AG04450 (cell line): Measurements from ENCODE around the gene SLC46A2. TPM values are rescaled to one million over a fixed set of nuclear protein-coding genes. Genes with fewer than 3 reads are reported as not detected.

Experiments
- CTCF ChIA-PET: fragments of 300-600, 350-600 bp; formaldehyde crosslinking; extraction: SDS; loops from one replicate; lab custom pipeline; 2022; ENCODE audit warnings: antibody characterized with exemption, inconsistent platforms; lab: Charles Lee
- POLR2A ChIA-PET: fragments of 350-600 bp; formaldehyde crosslinking; extraction: SDS; loops from one replicate; lab custom pipeline; 2021; ENCODE audit warnings: antibody characterized with exemption, inconsistent platforms; lab: Yijun Ruan, JAX
- DNase-seq: peaks from one replicate; pipeline ENCODE4 v3.0.0-alpha.2; 2011; ENCODE audit warnings: low read depth, low spot score
- H3K27ac ChIP-seq: one replicate; pipeline ENCODE4 v1.5.1; 2012; ENCODE audit warnings: low read depth, low read length, control low read depth
- H3K27me3 ChIP-seq: one replicate; pipeline ENCODE4 v1.6.0; 2012; ENCODE audit warnings: low read length; ENCODE audit not compliant: control insufficient read depth, insufficient read depth
- H3K4me3 ChIP-seq: 2 replicates; pipeline ENCODE4 v1.5.1; 2011; ENCODE audit warnings: mild to moderate bottlenecking, low read depth, low read length, control low read depth
- H3K9me3 ChIP-seq: 2 replicates; pipeline ENCODE4 v1.5.1; 2012; ENCODE audit warnings: low read length; ENCODE audit not compliant: control insufficient read depth, insufficient read depth
- polyA plus RNA-seq: library from polyadenylated mRNA; depleted of rRNA; stranded (reverse); fragments of >200 nt; gene quantifications from 2 replicates; pipeline ENCODE4 v1.2.3, GENCODE V29; 2011
- TF ChIP-seq, protein P1 (sequence below): IDR thresholded peaks from 2 replicates; pipeline ENCODE4 v1.5.1; 2011; ENCODE audit warnings: low read depth, low read length, control low read depth, inconsistent platforms

Gene SLC46A2
- polyA plus RNA-seq, 1 experiment: not detected

DNA sequence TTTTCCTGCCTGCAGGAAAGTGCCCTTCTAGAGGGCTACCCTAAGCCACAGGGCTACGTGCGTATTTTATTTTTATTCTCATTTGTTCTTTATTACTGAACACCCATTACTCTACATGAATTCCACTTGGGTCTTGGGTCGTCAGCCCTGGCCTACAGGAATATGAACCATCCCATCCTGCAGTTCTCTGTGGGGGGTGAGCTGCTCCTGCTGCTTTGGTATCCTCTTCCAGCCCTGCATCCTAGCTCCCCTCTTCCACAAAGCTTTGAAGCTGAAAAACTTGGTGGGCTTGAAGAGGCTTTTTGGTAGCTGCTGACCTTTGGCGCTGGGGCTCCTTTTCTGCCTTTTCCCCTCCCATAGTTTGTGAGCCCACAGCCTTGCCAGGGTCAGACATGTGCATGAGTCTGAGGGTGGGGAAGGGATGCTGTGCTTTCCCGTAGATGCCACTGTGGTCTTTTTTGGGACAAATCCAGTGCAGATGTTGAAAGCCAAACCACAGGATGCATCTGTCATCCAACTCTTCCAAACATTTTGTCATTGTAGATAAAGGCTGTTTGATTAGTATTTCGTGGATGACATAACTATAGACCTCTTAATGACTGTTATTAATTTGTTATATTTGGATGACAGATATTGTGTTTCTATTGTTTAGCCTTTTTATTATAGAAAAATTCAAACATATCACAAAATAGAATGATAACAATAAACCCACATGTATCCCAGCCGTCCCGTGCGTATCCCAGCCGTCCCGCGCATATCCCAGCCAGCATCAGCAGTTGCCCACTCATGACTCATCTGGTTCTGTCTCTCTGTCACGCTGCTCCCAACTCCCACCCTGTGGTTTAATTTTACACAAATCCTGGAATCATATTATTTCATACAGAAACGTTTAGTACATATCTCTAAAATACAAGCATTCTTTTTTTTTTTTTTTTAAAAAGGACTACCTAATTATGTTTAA, 43.9 kb downstream of the SLC46A2 start:
- TF ChIP-seq, protein P1, sequence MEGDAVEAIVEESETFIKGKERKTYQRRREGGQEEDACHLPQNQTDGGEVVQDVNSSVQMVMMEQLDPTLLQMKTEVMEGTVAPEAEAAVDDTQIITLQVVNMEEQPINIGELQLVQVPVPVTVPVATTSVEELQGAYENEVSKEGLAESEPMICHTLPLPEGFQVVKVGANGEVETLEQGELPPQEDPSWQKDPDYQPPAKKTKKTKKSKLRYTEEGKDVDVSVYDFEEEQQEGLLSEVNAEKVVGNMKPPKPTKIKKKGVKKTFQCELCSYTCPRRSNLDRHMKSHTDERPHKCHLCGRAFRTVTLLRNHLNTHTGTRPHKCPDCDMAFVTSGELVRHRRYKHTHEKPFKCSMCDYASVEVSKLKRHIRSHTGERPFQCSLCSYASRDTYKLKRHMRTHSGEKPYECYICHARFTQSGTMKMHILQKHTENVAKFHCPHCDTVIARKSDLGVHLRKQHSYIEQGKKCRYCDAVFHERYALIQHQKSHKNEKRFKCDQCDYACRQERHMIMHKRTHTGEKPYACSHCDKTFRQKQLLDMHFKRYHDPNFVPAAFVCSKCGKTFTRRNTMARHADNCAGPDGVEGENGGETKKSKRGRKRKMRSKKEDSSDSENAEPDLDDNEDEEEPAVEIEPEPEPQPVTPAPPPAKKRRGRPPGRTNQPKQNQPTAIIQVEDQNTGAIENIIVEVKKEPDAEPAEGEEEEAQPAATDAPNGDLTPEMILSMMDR: no peak
- POLR2A ChIA-PET: interaction anchor here (1.0 kb wide), 1 partner anchor 56 kb away, joined by 3 read pairs; no protein-coding TSS in a partner anchor
- peak overlapping the region; percentile 39 for H3K27ac ChIP-seq
- DNase-seq: no peak
- CTCF ChIA-PET: interaction anchor here (0.6 to 5.5 kb wide), 3 partner anchors 10 to 349 kb away, joined by 4 to 101 read pairs (median 4); no protein-coding TSS in a partner anchor
- no peaks in the 10 kb centered on the region for H3K9me3 ChIP-seq
- no peak overlapping the region for H3K4me3 ChIP-seq
- H3K27me3 ChIP-seq: peaks cover 3% of the 10 kb centered on the region

DNA sequence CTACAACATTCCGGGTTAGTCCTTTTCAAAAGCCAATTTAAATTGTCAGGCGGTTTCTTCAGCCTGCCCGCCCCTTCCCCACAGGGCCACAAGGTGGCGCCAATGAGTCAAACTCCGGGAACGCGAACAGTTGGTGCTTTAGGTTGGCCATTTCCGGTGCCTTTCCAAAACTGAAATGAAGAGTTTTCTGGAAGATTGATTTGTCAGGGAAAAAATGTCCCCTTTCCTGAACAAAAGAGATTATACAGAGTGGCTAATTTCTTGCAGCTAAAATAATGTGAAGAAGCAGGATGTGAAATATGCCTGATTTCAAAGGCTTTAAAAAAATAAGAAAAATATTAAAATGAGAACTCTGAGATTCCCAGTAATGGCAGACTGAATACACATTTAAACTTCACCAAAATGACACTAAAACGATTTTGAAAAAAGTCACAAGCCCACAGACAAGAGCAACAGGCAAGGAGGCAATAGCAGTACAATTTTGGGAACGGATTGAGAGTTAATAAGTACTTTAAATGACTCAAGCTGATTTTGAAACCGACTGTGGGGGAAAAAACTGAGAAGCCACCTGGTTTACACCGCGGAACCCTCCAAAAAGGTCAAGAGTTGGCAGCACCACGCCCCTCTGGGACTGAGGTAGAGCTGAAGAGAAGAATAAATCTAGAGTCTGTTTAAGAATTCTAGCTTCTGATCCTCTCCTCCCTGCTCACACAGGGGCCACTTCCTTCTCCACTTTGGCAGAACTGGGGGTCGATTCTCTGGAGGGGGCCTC, 45.7 kb downstream of the SLC46A2 start:
- Histone ChIP-seq H3K27me3 (no peaks in the 10 kb centered on the region), H3K9me3 (no peaks in the 10 kb centered on the region), H3K4me3 (no peak overlapping the region), H3K27ac (no peak overlapping the region)
- TF ChIP-seq, protein P1: peak; percentile 99
- DNase-seq: no peak
- ChIA-PET POLR2A (no interaction called here), CTCF (interaction anchor here (0.6 to 5.5 kb wide), 11 partner anchors 8 to 1309 kb away, joined by 3 to 101 read pairs (median 3); no protein-coding TSS in a partner anchor)

DNA sequence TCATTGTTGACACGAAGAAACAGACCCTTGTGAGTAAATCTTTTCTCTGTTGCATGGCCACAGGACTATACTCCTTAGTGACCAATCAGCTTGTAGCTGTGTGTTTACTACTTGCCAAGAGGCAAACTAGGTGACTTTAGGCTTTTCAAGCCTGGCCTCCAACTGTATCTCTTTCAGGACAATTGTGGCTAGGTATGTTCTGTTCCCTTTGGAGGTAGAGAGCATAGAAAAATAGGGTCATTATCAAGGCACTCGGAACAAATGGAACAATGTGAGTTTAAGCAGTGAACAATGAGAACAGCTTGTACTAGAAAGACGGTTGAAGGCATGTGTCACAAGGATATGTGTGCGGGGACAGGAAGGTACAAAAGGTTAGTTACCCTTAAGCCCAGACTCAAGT, 48.1 kb downstream of the SLC46A2 start:
- no peaks in the 10 kb centered on the region for H3K27me3 ChIP-seq
- CTCF ChIA-PET: interaction anchor here (5.5 kb wide), 1 partner anchor 61 kb away, joined by 101 read pairs; no protein-coding TSS in a partner anchor
- no peak for DNase-seq

DNA sequence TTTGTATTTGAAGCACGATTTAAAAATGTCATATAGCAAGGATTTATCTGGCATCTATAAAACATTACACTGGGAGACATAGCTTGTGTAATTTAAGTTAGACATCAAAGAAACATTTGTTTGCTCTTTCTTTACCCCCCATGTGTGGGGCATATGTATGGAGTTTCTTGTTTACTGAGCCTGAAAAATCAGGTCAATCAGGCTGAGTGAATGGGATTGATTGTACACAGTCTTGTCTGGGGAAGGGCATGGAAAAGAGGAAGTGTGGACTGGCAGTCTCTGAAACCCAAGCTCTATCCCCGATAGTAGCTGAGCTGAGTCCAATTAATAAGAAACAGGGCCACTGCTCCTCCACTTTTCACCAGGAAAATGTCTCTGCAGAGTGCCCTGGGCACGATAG, 49.4 kb downstream of the SLC46A2 start:
- TF ChIP-seq, protein P1: no peak
- DNase-seq: no peak
- Histone ChIP-seq H3K4me3 (no peak overlapping the region), H3K27me3 (no peaks in the 10 kb centered on the region), H3K27ac (no peak overlapping the region), H3K9me3 (no peaks in the 10 kb centered on the region)
- CTCF ChIA-PET: no interaction called here
- POLR2A ChIA-PET: no interaction called here

More for the DNA sequence above, 48.1 kb downstream of the SLC46A2 start:
- H3K27ac ChIP-seq: no peak overlapping the region
- H3K9me3 ChIP-seq: no peaks in the 10 kb centered on the region
- TF ChIP-seq, protein P1: no peak
- POLR2A ChIA-PET: no interaction called here
- H3K4me3 ChIP-seq: no peak overlapping the region
